ENCODE measurements around the gene PAQR9. TPM values are rescaled to one million over a fixed set of nuclear protein-coding genes. Genes with fewer than 3 reads are reported as not detected.
A peak's percentile ranks its signal among the peaks of the same experiment; 100 is the strongest.
"Not testable (repeated sequence)": the region's sequence is repeated elsewhere in the genome, so short reads cannot be mapped to it uniquely, and the experiment has no call there.

PAQR9 gene
- total and polyA plus RNA-seq, 8 donors: not detected

- peak; percentile 52 to 89 for DNase-seq
- 13 to 23% (median 18%) methylated on average over 4 of the region's 4 CpGs for WGBS, 5 donors
- TF ChIP-seq POLR2AphosphoS5 (IDR thresholded peaks at IDR 0.05): no peak
- TF ChIP-seq, protein P1, sequence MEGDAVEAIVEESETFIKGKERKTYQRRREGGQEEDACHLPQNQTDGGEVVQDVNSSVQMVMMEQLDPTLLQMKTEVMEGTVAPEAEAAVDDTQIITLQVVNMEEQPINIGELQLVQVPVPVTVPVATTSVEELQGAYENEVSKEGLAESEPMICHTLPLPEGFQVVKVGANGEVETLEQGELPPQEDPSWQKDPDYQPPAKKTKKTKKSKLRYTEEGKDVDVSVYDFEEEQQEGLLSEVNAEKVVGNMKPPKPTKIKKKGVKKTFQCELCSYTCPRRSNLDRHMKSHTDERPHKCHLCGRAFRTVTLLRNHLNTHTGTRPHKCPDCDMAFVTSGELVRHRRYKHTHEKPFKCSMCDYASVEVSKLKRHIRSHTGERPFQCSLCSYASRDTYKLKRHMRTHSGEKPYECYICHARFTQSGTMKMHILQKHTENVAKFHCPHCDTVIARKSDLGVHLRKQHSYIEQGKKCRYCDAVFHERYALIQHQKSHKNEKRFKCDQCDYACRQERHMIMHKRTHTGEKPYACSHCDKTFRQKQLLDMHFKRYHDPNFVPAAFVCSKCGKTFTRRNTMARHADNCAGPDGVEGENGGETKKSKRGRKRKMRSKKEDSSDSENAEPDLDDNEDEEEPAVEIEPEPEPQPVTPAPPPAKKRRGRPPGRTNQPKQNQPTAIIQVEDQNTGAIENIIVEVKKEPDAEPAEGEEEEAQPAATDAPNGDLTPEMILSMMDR (IDR thresholded peaks at IDR 0.05): peak in 5 of 7 experiments; percentile 22 to 64 (median 41)
- Histone ChIP-seq H3K9me3 (no peaks in the 10 kb centered on the region), H3K4me1 (no peaks in the 10 kb centered on the region), H3K27me3 (no peaks in the 10 kb centered on the region), H3K4me3 (no peak overlapping the region), H3K36me3 (no peaks in the 10 kb centered on the region), H3K27ac (no peak overlapping the region)
- intact Hi-C loops (cut with DNase I; ENCODE audit: low total_unique reads): loop anchor here (5.0 kb wide), 1 partner anchor 407 kb away; no protein-coding TSS in a partner anchor
These were observed 30.5 kb upstream of the PAQR9 start for GRCh38 chr3:142993958-142994442.

DNA sequence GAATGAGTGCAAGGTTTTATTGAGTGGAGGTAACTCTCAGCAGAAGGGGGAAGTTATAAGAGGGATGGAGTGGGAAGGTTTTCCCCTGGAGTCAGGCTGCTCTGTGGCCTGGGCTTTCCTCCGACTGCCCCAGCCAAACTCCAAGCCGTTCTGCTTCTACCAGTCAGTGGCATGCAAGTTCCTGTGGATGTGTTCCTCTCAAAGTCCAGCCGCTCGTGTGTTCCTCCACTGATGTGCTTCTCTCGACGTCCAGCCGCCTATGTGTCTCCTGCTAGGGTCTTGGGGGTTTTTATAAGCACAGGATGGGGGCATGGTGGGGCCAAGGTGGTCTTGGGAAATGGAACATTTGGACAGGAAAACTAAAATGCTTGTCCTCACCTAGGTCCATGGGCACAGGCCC is 28.8 kb upstream of the PAQR9 start:
- Histone ChIP-seq H3K4me3 (no peak overlapping the region), H3K9me3 (no peaks in the 10 kb centered on the region), H3K36me3 (no peaks in the 10 kb centered on the region), H3K4me1 (no peaks in the 10 kb centered on the region), H3K27ac (no peak overlapping the region), H3K27me3 (peaks cover 0 to 6% (median 0%) of the 10 kb centered on the region in 3 donors)
- no peak for DNase-seq
- 81 to 93% (median 87%) methylated on average over 6 to 7 of the region's 7 CpGs for WGBS, 5 donors
- intact Hi-C loops (cut with DNase I; ENCODE audit: low total_unique reads): loop anchor here (5.0 kb wide), 1 partner anchor 405 kb away; no protein-coding TSS in a partner anchor
- TF ChIP-seq EP300 (IDR thresholded peaks at IDR 0.05) (no peak), POLR2A (IDR thresholded peaks at IDR 0.05) (no peak), POLR2AphosphoS5 (IDR thresholded peaks at IDR 0.05) (no peak)
- TF ChIP-seq, protein P1 (IDR thresholded peaks at IDR 0.05): no peak

- intact Hi-C loops (cut with DNase I; ENCODE audit: low total_unique reads): loop anchor here (5.0 kb wide), 1 partner anchor 403 kb away; no protein-coding TSS in a partner anchor
- no peak for DNase-seq
- TF ChIP-seq POLR2AphosphoS5 (IDR thresholded peaks at IDR 0.05) (no peak), POLR2A (IDR thresholded peaks at IDR 0.05) (no peak), EP300 (IDR thresholded peaks at IDR 0.05) (no peak)
- TF ChIP-seq, protein P1 (IDR thresholded peaks at IDR 0.05): no peak
- Histone ChIP-seq H3K27me3 (peaks cover 0 to 6% (median 0%) of the 10 kb centered on the region in 3 donors), H3K4me3 (no peak overlapping the region), H3K36me3 (no peaks in the 10 kb centered on the region), H3K27ac (no peak overlapping the region), H3K9me3 (no peaks in the 10 kb centered on the region), H3K4me1 (no peaks in the 10 kb centered on the region)
- 65 to 78% (median 71%) methylated on average over 5 of the region's 5 CpGs for WGBS, 5 donors
These were observed 27.2 kb upstream of the PAQR9 start for GRCh38 chr3:142990721-142991120.

DNA sequence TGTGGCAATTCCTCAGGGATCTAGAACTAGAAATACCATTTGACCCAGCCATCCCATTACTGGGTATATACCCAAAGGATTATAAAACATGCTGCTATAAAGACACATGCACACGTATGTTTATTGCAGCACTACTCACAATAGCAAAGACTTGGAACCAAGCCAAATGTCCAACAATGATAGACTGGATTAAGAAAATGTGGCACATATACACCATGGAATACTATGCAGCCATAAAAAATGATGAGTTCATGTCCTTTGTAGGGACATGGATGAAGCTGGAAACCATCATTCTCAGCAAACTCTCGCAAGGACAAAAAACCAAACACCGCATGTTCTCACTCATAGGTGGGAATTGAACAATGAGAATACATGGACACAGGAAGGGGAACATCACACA is 25.4 kb upstream of the PAQR9 start:
- 80 to 100% (median 100%) methylated on average over 2 of the region's 3 CpGs; no CpG with 5 or more reads in 1 of the 5 donors for WGBS, 5 donors
- intact Hi-C loops (cut with DNase I; ENCODE audit: low total_unique reads): loop anchor here (10.0 kb wide), 1 partner anchor 154 kb away; no protein-coding TSS in a partner anchor

GRCh38 chr3:142988221-142988620 is 24.7 kb upstream of the PAQR9 start:
- intact Hi-C loops (cut with DNase I; ENCODE audit: low total_unique reads): loop anchor here (10.0 kb wide), 1 partner anchor 153 kb away; no protein-coding TSS in a partner anchor
- DNase-seq, H3K27ac ChIP-seq, H3K4me1 ChIP-seq, H3K9me3 ChIP-seq, H3K27me3 ChIP-seq, H3K4me3 ChIP-seq, H3K36me3 ChIP-seq: not testable (repeated sequence)
- WGBS, 5 donors: 89 to 92% (median 92%) methylated on average over 2 of the region's 2 CpGs

More for the DNA sequence above, 25.4 kb upstream of the PAQR9 start:
- not testable (repeated sequence) for H3K4me3 ChIP-seq, H3K27ac ChIP-seq, DNase-seq, H3K9me3 ChIP-seq, H3K27me3 ChIP-seq, H3K36me3 ChIP-seq, H3K4me1 ChIP-seq

Data from stomach (tissue), 9 donors.